ENCODE data around the gene PTPN12.
"Not testable (repeated sequence)": the region's sequence is repeated elsewhere in the genome, so short reads cannot be mapped to it uniquely, and the experiment has no call there.

The PTPN12 gene

DNA sequence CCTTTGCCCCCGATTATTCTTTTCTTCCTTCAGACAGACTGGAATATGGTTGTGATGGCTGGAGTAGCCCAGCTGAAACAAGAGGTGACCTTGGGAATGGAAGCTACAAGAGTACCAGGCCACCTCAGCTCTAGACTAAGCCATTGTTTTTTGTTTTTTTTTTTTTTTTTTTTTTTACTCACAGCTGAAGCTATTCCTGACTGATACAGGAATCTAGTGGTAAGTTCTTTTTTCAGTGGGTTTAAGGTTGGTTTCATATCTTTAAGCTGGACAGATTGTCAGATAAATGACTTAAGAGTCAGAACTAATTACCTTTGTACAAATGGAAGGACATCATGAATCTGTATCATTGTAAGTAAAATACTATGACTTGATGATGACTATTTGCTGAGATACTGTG is 30.2 kb upstream of the PTPN12 start:
- TF ChIP-seq, protein P1, sequence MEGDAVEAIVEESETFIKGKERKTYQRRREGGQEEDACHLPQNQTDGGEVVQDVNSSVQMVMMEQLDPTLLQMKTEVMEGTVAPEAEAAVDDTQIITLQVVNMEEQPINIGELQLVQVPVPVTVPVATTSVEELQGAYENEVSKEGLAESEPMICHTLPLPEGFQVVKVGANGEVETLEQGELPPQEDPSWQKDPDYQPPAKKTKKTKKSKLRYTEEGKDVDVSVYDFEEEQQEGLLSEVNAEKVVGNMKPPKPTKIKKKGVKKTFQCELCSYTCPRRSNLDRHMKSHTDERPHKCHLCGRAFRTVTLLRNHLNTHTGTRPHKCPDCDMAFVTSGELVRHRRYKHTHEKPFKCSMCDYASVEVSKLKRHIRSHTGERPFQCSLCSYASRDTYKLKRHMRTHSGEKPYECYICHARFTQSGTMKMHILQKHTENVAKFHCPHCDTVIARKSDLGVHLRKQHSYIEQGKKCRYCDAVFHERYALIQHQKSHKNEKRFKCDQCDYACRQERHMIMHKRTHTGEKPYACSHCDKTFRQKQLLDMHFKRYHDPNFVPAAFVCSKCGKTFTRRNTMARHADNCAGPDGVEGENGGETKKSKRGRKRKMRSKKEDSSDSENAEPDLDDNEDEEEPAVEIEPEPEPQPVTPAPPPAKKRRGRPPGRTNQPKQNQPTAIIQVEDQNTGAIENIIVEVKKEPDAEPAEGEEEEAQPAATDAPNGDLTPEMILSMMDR (IDR thresholded peaks at IDR 0.05; ENCODE audit: control extremely low read depth, extremely low read depth, low read depth, missing control alignments), result no peak
- no peak for DNase-seq (ENCODE audit: extremely low spot score)
- ChIA-PET POLR2A (interaction anchor here (0.6 kb wide), 1 partner anchor 40 kb away, joined by 4 read pairs; no protein-coding TSS in a partner anchor), CTCF (no interaction called here)

DNA sequence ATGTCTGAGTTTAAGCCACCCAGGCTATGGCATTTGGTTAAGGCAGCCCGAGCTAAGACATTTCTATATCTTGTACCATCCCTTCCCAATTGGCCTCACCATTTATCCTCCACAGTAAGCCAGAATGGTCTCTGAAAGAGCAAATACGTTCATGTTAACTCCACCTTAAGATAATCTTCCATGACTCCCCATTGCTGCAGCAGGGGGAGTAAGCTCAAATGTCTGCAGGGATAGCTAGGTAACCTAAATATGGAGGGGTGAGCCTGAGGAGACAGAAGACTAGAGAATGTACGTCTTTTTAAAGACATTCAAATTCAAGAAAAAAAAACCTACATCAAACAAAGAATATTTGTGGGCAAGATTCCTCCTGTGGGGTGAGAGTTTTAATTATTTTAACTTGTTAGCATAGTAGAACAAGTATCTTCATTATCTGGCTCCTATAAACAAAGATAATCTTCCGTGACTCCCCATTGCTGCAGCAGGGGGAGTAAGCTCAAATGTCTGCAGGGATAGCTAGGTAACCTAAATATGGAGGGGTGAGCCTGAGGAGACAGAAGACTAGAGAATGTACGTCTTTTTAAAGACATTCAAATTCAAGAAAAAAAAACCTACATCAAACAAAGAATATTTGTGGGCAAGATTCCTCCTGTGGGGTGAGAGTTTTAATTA is 24.0 kb upstream of the PTPN12 start:
- DNase-seq (ENCODE audit: extremely low spot score); CTCF ChIA-PET; POLR2A ChIA-PET: not testable (repeated sequence)

DNA sequence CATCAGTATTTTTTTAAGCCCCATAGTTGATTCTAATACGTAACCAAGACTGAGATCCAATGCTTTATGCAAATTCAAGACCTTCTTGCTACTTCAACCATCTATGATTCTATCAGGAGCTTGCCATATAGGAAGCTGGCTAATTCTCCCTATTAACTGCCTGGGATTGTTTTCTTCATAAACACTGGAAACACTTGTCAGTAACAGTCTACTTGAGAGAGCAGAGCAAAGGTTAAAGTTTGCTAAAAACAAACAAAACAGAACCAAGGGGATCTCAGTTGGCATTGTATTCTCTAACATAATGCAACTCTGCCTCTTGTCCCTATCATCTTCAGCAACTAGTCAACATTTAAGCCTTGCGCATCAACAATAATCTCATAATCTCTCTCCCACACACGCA is 21.0 kb upstream of the PTPN12 start:
- TF ChIP-seq, protein P1 (IDR thresholded peaks at IDR 0.05; ENCODE audit: control extremely low read depth, extremely low read depth, low read depth, missing control alignments), result no peak
- ChIA-PET CTCF (no interaction called here), POLR2A (no interaction called here)
- no peak for DNase-seq (ENCODE audit: extremely low spot score)

DNA sequence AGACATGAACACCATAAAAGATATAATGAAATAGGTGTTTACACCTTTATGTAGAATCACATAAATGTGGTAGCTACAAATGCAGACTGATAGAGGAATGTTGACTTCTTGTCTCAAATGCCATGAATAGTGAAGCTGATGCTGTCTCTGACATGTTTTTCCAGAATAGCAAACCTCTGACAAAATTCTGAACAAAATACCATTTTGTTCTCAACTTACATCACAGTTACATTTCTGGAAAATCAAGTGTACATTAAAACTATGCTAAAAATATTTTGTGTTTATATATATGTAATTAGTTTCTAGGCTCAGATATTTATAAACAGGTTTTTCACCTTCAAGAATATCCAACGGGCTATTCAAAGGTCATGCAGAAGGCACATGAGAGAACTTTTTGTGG is 16.8 kb upstream of the PTPN12 start:
- ChIA-PET POLR2A (no interaction called here), CTCF (no interaction called here)
- TF ChIP-seq, protein P1 (IDR thresholded peaks at IDR 0.05; ENCODE audit: control extremely low read depth, extremely low read depth, low read depth, missing control alignments), result no peak
- DNase-seq (ENCODE audit: extremely low spot score), result no peak

DNA sequence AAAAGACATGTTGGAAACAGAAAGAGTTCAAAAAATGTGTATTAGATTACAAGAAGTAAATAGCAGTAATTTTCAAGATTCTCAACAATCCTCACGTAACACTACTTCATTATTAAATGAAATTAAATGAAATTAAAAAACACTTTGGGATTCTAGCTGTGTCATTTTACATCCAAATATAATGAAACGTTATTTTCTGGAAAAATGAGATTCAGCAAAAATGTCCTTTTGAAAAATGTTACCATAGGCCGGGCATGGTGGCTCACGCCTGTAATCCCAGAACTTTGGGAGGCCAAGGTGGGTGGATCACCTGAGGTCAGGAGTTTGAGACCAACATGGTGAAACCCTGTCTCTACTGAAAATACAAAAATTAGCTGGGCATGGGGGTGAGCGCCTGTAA is 15.6 kb upstream of the PTPN12 start:
- POLR2A ChIA-PET; DNase-seq (ENCODE audit: extremely low spot score): not testable (repeated sequence)
- CTCF ChIA-PET, result interaction anchor here (1.2 kb wide), 1 partner anchor 30 kb away, joined by 4 read pairs; no protein-coding TSS in a partner anchor

DNA sequence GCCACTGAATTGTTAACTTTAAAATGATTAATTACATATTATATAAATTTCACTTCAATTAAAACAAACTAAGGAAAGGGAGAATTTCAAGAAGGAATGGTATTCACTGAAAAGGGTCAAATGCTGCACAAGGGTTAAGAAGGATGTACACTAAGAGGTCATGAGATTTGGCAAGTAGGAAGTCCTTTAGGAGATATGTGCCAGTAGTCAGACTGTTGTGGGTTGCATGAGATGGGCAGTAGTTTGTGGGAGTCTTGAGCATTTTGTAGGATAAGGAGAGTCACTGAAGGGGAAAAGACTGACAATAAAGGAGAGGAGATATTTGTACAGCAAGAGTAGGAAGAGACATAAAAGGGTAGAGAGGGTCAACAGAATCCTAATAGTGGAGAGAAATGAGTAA is 12.4 kb upstream of the PTPN12 start:
- ChIA-PET POLR2A (no interaction called here), CTCF (interaction anchor here (0.7 to 1.4 kb wide), 2 partner anchors 21 to 26 kb away, joined by 3 read pairs; no protein-coding TSS in a partner anchor)
- no peak for DNase-seq (ENCODE audit: extremely low spot score)
- TF ChIP-seq, protein P1 (IDR thresholded peaks at IDR 0.05; ENCODE audit: control extremely low read depth, extremely low read depth, low read depth, missing control alignments), result no peak

DNA sequence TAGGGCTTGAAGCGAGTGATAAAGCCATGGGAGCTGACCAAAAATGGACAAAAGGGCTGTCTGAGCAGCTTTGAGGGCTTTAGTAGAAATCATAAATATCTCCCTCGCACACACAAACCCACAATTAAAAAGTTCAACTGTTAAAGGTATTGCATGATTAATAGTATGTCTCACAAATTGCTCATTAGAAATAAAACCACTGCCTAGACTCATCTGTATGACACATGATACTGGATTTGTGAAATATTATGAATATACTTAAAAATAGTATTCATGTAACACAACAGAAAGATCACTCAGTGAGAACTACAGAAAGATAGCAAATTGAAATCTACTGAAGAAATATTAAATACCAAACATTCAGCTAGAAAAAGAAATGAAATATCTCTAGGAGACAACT is 11.9 kb upstream of the PTPN12 start:
- TF ChIP-seq, protein P1 (IDR thresholded peaks at IDR 0.05; ENCODE audit: control extremely low read depth, extremely low read depth, low read depth, missing control alignments), result no peak
- ChIA-PET POLR2A (no interaction called here), CTCF (interaction anchor here (0.7 to 1.4 kb wide), 2 partner anchors 21 to 25 kb away, joined by 3 read pairs; no protein-coding TSS in a partner anchor)
- DNase-seq (ENCODE audit: extremely low spot score), result no peak

DNA sequence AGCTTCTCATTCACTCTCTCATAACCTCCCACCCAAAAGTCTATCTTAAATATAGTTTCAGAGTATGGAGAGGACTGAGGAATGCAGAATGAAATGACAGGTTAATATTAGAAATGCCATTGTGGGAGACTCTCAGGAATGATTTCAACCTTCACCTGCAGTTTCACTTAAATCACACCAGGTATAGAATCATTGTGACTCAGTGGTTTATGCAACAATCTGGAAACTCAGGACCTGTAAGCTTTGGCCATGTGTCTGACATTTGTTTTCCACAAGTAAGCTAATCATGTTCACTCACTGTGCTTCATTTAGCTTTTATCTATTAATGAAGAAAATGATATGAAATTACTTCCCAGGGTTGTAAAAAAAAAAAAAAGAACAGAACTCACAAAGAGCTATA is 8.7 kb upstream of the PTPN12 start:
- ChIA-PET POLR2A (no interaction called here), CTCF (interaction anchor here (0.7 to 1.3 kb wide), 5 partner anchors 10 to 131 kb away, joined by 3 to 6 read pairs (median 3); no protein-coding TSS in a partner anchor)
- TF ChIP-seq, protein P1 (IDR thresholded peaks at IDR 0.05; ENCODE audit: control extremely low read depth, extremely low read depth, low read depth, missing control alignments), result no peak
- DNase-seq (ENCODE audit: extremely low spot score), result no peak

Data from GM10248 (cell line).